Endothelial cell of umbilical vein (primary cell): ENCODE measurements around the gene HOXB2. TPM values are rescaled to one million over a fixed set of nuclear protein-coding genes. Genes with fewer than 3 reads are reported as not detected.

Source experiments
- BruUV-seq: library from RNA; stranded (reverse); fragments of 400-500 nt; replicated peaks from 2 replicates; lab custom pipeline; 2021; lab: Mats Ljungman, UMichigan
- CTCF ChIA-PET: fragments of 300-600, 350-600 bp; sonication (Branson Sonifier 250); formaldehyde crosslinking; loops from one replicate; lab custom pipeline; 2021; ENCODE audit warnings: antibody characterized with exemption, inconsistent platforms; lab: Charles Lee
- POLR2A ChIA-PET: fragments of 300-600, 350-600 bp; sonication (Branson Sonifier 250); formaldehyde crosslinking; loops from one replicate; lab custom pipeline; 2021; ENCODE audit warnings: antibody characterized with exemption, inconsistent platforms; lab: Charles Lee
- DNase-seq: peaks from one replicate; pipeline ENCODE4 v3.0.0-alpha.2; 2011; ENCODE audit warnings: low read depth, low spot score
- FAIRE-seq: peaks from 2 replicates; lab custom pipeline; 2011; peaks lifted over from hg19 to GRCh38; lab: Jason Lieb, UNC
- H2AFZ ChIP-seq: 2 replicates; pipeline ENCODE4 v1.6.0; 2012; ENCODE audit warnings: low read depth, low read length, control low read depth, inconsistent platforms
- H3K27ac ChIP-seq: 2 replicates; pipeline ENCODE4 v1.5.1; 2011; ENCODE audit warnings: low read depth, mild to moderate bottlenecking, control low read depth, low read length, moderate library complexity; ENCODE audit not compliant: insufficient read depth
- H3K27me3 ChIP-seq, 2 experiments: 2 replicates each; pipeline versions ENCODE4 v1.6.0 to v1.6.1; 2011; ENCODE audit warnings: low read length in 2 of 2, mixed read lengths in 1 of 2; ENCODE audit not compliant: control insufficient read depth in 2 of 2, insufficient read depth in 2 of 2
- H3K36me3 ChIP-seq, 2 experiments: 2 replicates in 1 of 2; 3 replicates in 1 of 2; pipeline ENCODE4 v1.5.1; 2011; ENCODE audit warnings: low read length in 2 of 2, mild to moderate bottlenecking in 1 of 2, moderate library complexity in 1 of 2; ENCODE audit not compliant: control insufficient read depth in 2 of 2, insufficient read depth in 2 of 2; ENCODE audit errors: extremely low read depth in 1 of 2
- H3K4me1 ChIP-seq: 3 replicates; pipeline ENCODE4 v1.5.1; 2011; ENCODE audit warnings: mild to moderate bottlenecking, low read length; ENCODE audit not compliant: control insufficient read depth, insufficient read depth; ENCODE audit errors: extremely low read depth
- H3K4me2 ChIP-seq: 2 replicates; pipeline ENCODE4 v1.6.1; 2011; ENCODE audit warnings: low read length, control low read depth, mixed read lengths; ENCODE audit not compliant: insufficient read depth
- H3K4me3 ChIP-seq, 3 experiments: fragments of 200-600 bp in 1 of 3; sonication (generic), shearing (Covaris generic) in 1 of 3; replicated peaks in 1 of 3; 2 replicates each; pipeline ENCODE4 v1.5.1; 2011 to 2016; ENCODE audit warnings: control low read depth in 3 of 3, low read length in 3 of 3, mild to moderate bottlenecking in 2 of 3, inconsistent platforms in 1 of 3, low read depth in 1 of 3, moderate library complexity in 1 of 3; ENCODE audit not compliant: insufficient read depth in 1 of 3
- H3K79me2 ChIP-seq: 2 replicates; pipeline ENCODE4 v1.6.0; 2012; ENCODE audit warnings: low read length, inconsistent platforms; ENCODE audit not compliant: control insufficient read depth, insufficient read depth
- H3K9ac ChIP-seq: replicated peaks from 2 replicates; pipeline ENCODE3; 2011; ENCODE audit warnings: low read length, control low read depth; ENCODE audit not compliant: insufficient read depth; ENCODE audit errors: extremely low read depth
- H3K9me1 ChIP-seq: replicated peaks from 3 replicates; pipeline ENCODE4 v1.6.0; 2011; ENCODE audit warnings: mild to moderate bottlenecking, low read length; ENCODE audit not compliant: control insufficient read depth, insufficient read depth; ENCODE audit errors: extremely low read depth
- H3K9me3 ChIP-seq: replicated peaks from 2 replicates; pipeline ENCODE4 v1.5.1; 2012; ENCODE audit warnings: low read length, inconsistent platforms; ENCODE audit not compliant: control insufficient read depth, insufficient read depth
- H4K20me1 ChIP-seq: replicated peaks from 2 replicates; pipeline ENCODE3; 2011; ENCODE audit warnings: mild to moderate bottlenecking, low read length; ENCODE audit not compliant: control insufficient read depth, insufficient read depth; ENCODE audit errors: extremely low read depth
- EZH2 ChIP-seq: IDR thresholded peaks from 2 replicates; pipeline ENCODE4 v1.6.1; 2012; ENCODE audit warnings: borderline replicate concordance, low read depth, mild to moderate bottlenecking, moderate library complexity, low read length, inconsistent platforms; ENCODE audit not compliant: severe bottlenecking
- FOS ChIP-seq: IDR thresholded peaks from 2 replicates; pipeline ENCODE4 v1.6.1; 2011; ENCODE audit warnings: mild to moderate bottlenecking, low read length, moderate library complexity, borderline replicate concordance; ENCODE audit not compliant: insufficient read depth
- GATA2 ChIP-seq: IDR thresholded peaks from 2 replicates; pipeline ENCODE4 v1.7.0; 2011; ENCODE audit warnings: low read depth, mild to moderate bottlenecking, moderate library complexity, mixed read lengths, low read length; ENCODE audit not compliant: insufficient read length, insufficient read depth
- JUN ChIP-seq: IDR thresholded peaks from 2 replicates; pipeline ENCODE4 v1.6.1; 2011; ENCODE audit warnings: borderline replicate concordance, low read depth; ENCODE audit not compliant: insufficient read length, insufficient read depth
- MYC ChIP-seq: IDR thresholded peaks from one replicate; pipeline ENCODE4 v1.6.1; 2011; ENCODE audit warnings: mild to moderate bottlenecking, low read depth, low read length
- POLR2A ChIP-seq: IDR thresholded peaks from 2 replicates; pipeline ENCODE4 v1.6.1; 2012; ENCODE audit warnings: low read depth, mild to moderate bottlenecking, control low read depth, low read length
- POLR2AphosphoS5 ChIP-seq: IDR thresholded peaks from 2 replicates; pipeline ENCODE4 v1.6.1; 2012; ENCODE audit warnings: low read depth, mild to moderate bottlenecking, control low read depth, low read length, moderate library complexity; ENCODE audit not compliant: insufficient read depth
- dilution Hi-C: fragments of 300-500 bp; cut with MboI; formaldehyde crosslinking; loops from one replicate; pipeline ENCODE4 v1.15.0; 2019; ENCODE audit warnings: low sequenced_read_pairs; ENCODE audit not compliant: extremely low pct_ligation_motif_present
- intact Hi-C: fragments of 100-400 bp; cut with micrococcal nuclease; formaldehyde crosslinking; loops from one replicate; pipeline ENCODE4 v1.10.0; 2022
- polyA plus RNA-seq, 4 experiments: library from polyadenylated mRNA; depleted of rRNA in 3 of 4; stranded (reverse) in 3 of 4; unstranded in 1 of 4; fragments of >200 nt; gene quantifications; 2 replicates each; pipeline versions ENCODE4 v1.2.1 to v1.2.3, GENCODE V29; 2011 to 2012; ENCODE audit warnings: missing spikeins in 1 of 4
- total RNA-seq: library from RNA; stranded (reverse); gene quantifications from 2 replicates; pipeline ENCODE4 v1.2.3, GENCODE V29; 2021
- TF ChIP-seq, protein P1 (sequence below), 2 donors: IDR thresholded peaks; 1 replicate in 1 of 2; 2 replicates in 1 of 2; pipeline ENCODE4 v1.5.1; 2011; ENCODE audit warnings: low read length in 2 of 2, mild to moderate bottlenecking in 2 of 2, moderate library complexity in 2 of 2, control low read depth in 1 of 2, inconsistent platforms in 1 of 2, low read depth in 1 of 2; ENCODE audit not compliant: insufficient read depth in 1 of 2; ENCODE audit errors: extremely low read depth in 1 of 2
- TF ChIP-seq, protein P2 (sequence below): IDR thresholded peaks from 2 replicates; pipeline ENCODE4 v1.6.1; 2011; ENCODE audit not compliant: insufficient read depth, insufficient read length

HOXB2 gene
- total and polyA plus RNA-seq, 2 donors (not counting 3 experiments of a cell fraction or from before 2014, with no cell fraction given): 14.1 to 23.3 TPM

DNA sequence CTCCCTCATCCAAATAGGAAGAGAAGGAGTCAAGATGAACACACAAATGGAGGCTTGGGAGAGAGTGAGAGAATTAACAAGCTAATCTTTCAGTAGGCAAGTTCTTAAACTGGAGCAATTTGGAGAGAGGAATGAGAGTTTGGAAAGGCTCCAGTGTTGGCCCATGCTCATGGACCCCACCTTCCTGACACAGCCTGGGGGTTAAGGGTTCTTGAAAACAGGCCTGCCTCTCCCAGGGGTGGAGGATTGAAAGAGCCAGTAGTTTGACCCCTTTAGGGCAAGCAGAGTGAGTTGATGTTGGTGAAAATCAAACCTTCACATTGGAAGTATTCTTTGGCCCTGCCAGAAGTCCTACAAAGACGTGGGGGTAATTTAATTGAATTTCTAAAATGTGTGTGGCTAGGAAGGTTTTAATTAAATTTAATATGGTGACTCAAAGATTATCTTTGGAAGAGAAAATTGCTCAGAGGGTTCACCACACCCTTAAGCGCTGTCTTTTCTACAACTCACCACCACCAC, 39.4 kb upstream of the HOXB2 start:
- dilution Hi-C loops (no loop called here), intact Hi-C loops (no loop called here)
- ChIA-PET POLR2A (no interaction called here), CTCF (interaction anchor here (1.0 to 2.3 kb wide), 3 partner anchors 91 to 248 kb away, joined by 3 to 11 read pairs (median 3); no protein-coding TSS in a partner anchor)
- Histone ChIP-seq H3K27me3 (no peaks in the 10 kb centered on the region), H3K9me1 (no peaks in the 10 kb centered on the region), H3K4me2 (no peak overlapping the region), H3K9ac (no peak overlapping the region), H4K20me1 (no peaks in the 10 kb centered on the region), H3K9me3 (no peaks in the 10 kb centered on the region), H2AFZ (no peak overlapping the region), H3K4me1 (peaks cover 68% of the 10 kb centered on the region), H3K79me2 (peaks cover 67% of the 10 kb centered on the region), H3K4me3 (no peak overlapping the region), H3K27ac (no peak overlapping the region), H3K36me3 (no peaks in the 10 kb centered on the region)
- TF ChIP-seq EZH2: no peak
- no peak for TF ChIP-seq JUN
- no peak for TF ChIP-seq FOS
- TF ChIP-seq, protein P1, sequence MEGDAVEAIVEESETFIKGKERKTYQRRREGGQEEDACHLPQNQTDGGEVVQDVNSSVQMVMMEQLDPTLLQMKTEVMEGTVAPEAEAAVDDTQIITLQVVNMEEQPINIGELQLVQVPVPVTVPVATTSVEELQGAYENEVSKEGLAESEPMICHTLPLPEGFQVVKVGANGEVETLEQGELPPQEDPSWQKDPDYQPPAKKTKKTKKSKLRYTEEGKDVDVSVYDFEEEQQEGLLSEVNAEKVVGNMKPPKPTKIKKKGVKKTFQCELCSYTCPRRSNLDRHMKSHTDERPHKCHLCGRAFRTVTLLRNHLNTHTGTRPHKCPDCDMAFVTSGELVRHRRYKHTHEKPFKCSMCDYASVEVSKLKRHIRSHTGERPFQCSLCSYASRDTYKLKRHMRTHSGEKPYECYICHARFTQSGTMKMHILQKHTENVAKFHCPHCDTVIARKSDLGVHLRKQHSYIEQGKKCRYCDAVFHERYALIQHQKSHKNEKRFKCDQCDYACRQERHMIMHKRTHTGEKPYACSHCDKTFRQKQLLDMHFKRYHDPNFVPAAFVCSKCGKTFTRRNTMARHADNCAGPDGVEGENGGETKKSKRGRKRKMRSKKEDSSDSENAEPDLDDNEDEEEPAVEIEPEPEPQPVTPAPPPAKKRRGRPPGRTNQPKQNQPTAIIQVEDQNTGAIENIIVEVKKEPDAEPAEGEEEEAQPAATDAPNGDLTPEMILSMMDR (IDR thresholded peaks at IDR 0.05; ENCODE audit: extremely low read depth in 1 of 2, insufficient read depth in 1 of 2, low read depth in 1 of 2, low read length in 2 of 2): no peak
- TF ChIP-seq POLR2A: no peak
- TF ChIP-seq, protein P2, sequence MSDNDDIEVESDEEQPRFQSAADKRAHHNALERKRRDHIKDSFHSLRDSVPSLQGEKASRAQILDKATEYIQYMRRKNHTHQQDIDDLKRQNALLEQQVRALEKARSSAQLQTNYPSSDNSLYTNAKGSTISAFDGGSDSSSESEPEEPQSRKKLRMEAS: no peak
- no peak for TF ChIP-seq GATA2
- no peak for TF ChIP-seq POLR2AphosphoS5
- no peak for TF ChIP-seq MYC
- no peak for FAIRE-seq
- no peak for DNase-seq
- no TSS peak for BruUV-seq
